OCI-LY7 (cell line): ENCODE data around the gene PTPA. TPM values are rescaled to one million over a fixed set of nuclear protein-coding genes. Genes with fewer than 3 reads are reported as not detected.

Source experiments
- BruUV-seq: library from RNA; stranded (reverse); fragments of 400-500 nt; replicated peaks from 2 replicates; lab custom pipeline; 2021; lab: Mats Ljungman, UMichigan
- CTCF ChIA-PET: fragments of 300-600 bp; sonication (Branson Sonifier 250); formaldehyde crosslinking; loops from one replicate; lab custom pipeline; 2022; ENCODE audit warnings: antibody characterized with exemption; ENCODE audit not compliant: unreplicated experiment; lab: Charles Lee
- POLR2A ChIA-PET: fragments of 300-600 bp; sonication (Branson Sonifier 250); formaldehyde crosslinking; loops from one replicate; lab custom pipeline; 2022; ENCODE audit warnings: antibody characterized with exemption; lab: Charles Lee
- DNase-seq: peaks from one replicate; pipeline ENCODE4 v3.0.0-alpha.2; 2015; ENCODE audit warnings: low spot score
- H2AFZ ChIP-seq: fragments of 200-600 bp; sonication (generic), shearing (Covaris generic); 2 replicates; pipeline ENCODE4 v1.6.1; 2014; ENCODE audit warnings: mild to moderate bottlenecking, antibody characterized with exemption, low read length, moderate library complexity
- H3K27ac ChIP-seq: fragments of 200-600 bp; sonication (generic); 2 replicates; pipeline ENCODE4 v1.5.1; 2014; ENCODE audit warnings: mixed run types, low read depth, mild to moderate bottlenecking, moderate library complexity, low read length, inconsistent platforms; ENCODE audit not compliant: poor library complexity, severe bottlenecking
- H3K36me3 ChIP-seq: fragments of 200-600 bp; sonication (generic); 2 replicates; pipeline ENCODE4 v1.6.1; 2014; ENCODE audit warnings: mild to moderate bottlenecking, antibody characterized with exemption, low read length, moderate library complexity, mixed read lengths; ENCODE audit not compliant: insufficient read depth
- H3K4me1 ChIP-seq: fragments of 200-600 bp; sonication (generic); 2 replicates; pipeline ENCODE4 v1.5.1; 2014; ENCODE audit warnings: mild to moderate bottlenecking, low read length; ENCODE audit not compliant: insufficient read depth, poor library complexity, severe bottlenecking
- H3K4me2 ChIP-seq: fragments of 200-600 bp; sonication (generic); 2 replicates; pipeline ENCODE4 v1.6.1; 2014; ENCODE audit warnings: mild to moderate bottlenecking, low read length
- H3K4me3 ChIP-seq: fragments of 200-600 bp; sonication (generic); 2 replicates; pipeline ENCODE4 v1.5.1; 2014; ENCODE audit warnings: mild to moderate bottlenecking, low read depth, low read length; ENCODE audit not compliant: poor library complexity, severe bottlenecking
- H3K79me2 ChIP-seq: fragments of 200-600 bp; sonication (generic); 2 replicates; pipeline ENCODE4 v1.6.1; 2016; ENCODE audit warnings: low read depth, mild to moderate bottlenecking, low read length, moderate library complexity, mixed read lengths; ENCODE audit not compliant: insufficient read depth
- H3K9me2 ChIP-seq: fragments of 200-600 bp; sonication (generic); 2 replicates; pipeline ENCODE4 v1.6.1; 2016; ENCODE audit warnings: mild to moderate bottlenecking, low read length, mixed read lengths; ENCODE audit not compliant: insufficient read depth
- H3K9me3 ChIP-seq: fragments of 200-600 bp; sonication (generic); 2 replicates; pipeline ENCODE4 v1.6.1; 2014; ENCODE audit warnings: mild to moderate bottlenecking, mixed run types, low read length, mixed read lengths
- H4K20me1 ChIP-seq: fragments of 200-600 bp; sonication (generic); 2 replicates; pipeline ENCODE4 v1.6.1; 2014; ENCODE audit warnings: mild to moderate bottlenecking, antibody characterized with exemption, low read length, moderate library complexity, mixed read lengths; ENCODE audit not compliant: insufficient read depth
- CTCF ChIP-seq: fragments of 200-600 bp; sonication (generic); conservative IDR thresholded peaks from 2 replicates; pipeline ENCODE4 v1.5.1; 2014; ENCODE audit warnings: mild to moderate bottlenecking, antibody characterized with exemption, low read length, moderate library complexity, mixed read lengths
- EZH2phosphoT487 ChIP-seq: fragments of 200-600 bp; sonication (generic); IDR thresholded peaks from 2 replicates; pipeline ENCODE4 v1.6.1; 2018; ENCODE audit warnings: low read depth, borderline replicate concordance, mild to moderate bottlenecking, mixed run types, antibody characterized with exemption, low read length, moderate library complexity, mixed read lengths
- intact Hi-C: fragments of 100-400 bp; cut with micrococcal nuclease; formaldehyde crosslinking; loops from one replicate; pipeline ENCODE4 v1.10.0; 2022; ENCODE audit not compliant: unreplicated experiment
- total RNA-seq, 2 experiments: library from RNA; depleted of rRNA in 1 of 2; stranded (reverse); fragments of >200 nt in 1 of 2; shearing (Covaris generic) in 1 of 2; gene quantifications; 2 replicates each; pipeline ENCODE4 v1.2.3, GENCODE V29; 2014 to 2022

Gene PTPA
- total RNA-seq, 2 experiments from 2014 or later: 106 to 111 TPM

- Histone ChIP-seq H4K20me1 (no peaks in the 10 kb centered on the region), H3K9me2 (no peaks in the 10 kb centered on the region), H3K36me3 (no peaks in the 10 kb centered on the region), H3K9me3 (no peaks in the 10 kb centered on the region), H3K4me2 (no peak overlapping the region), H3K27ac (no peak overlapping the region), H3K4me1 (no peaks in the 10 kb centered on the region), H3K79me2 (no peaks in the 10 kb centered on the region), H2AFZ (no peak overlapping the region), H3K4me3 (no peak overlapping the region)
- BruUV-seq: no TSS peak
- intact Hi-C loops: no loop called here
- POLR2A ChIA-PET: no interaction called here
- TF ChIP-seq CTCF (no peak), EZH2phosphoT487 (no peak)
- DNase-seq: no peak
- CTCF ChIA-PET: no interaction called here
Observed at GRCh38 chr9:129095170-129095667, 16.0 kb upstream of the PTPA start.

GRCh38 chr9:129095908-129096307, 15.3 kb upstream of the PTPA start:
- Histone ChIP-seq H2AFZ (no peak overlapping the region), H3K27ac (no peak overlapping the region), H3K4me1 (no peaks in the 10 kb centered on the region), H3K9me3 (no peaks in the 10 kb centered on the region), H4K20me1 (no peaks in the 10 kb centered on the region), H3K4me2 (no peak overlapping the region), H3K4me3 (no peak overlapping the region), H3K9me2 (no peaks in the 10 kb centered on the region), H3K36me3 (no peaks in the 10 kb centered on the region), H3K79me2 (no peaks in the 10 kb centered on the region)
- ChIA-PET POLR2A (no interaction called here), CTCF (no interaction called here)
- TF ChIP-seq CTCF (no peak), EZH2phosphoT487 (no peak)
- intact Hi-C loops: no loop called here
- BruUV-seq: no TSS peak
- DNase-seq: no peak

GRCh38 chr9:129097671-129098306, 13.4 kb upstream of the PTPA start:
- POLR2A ChIA-PET: interaction anchor here (0.7 kb wide), 1 partner anchor 805 kb away, joined by 3 read pairs; no protein-coding TSS in a partner anchor
- TF ChIP-seq EZH2phosphoT487: no peak
- TF ChIP-seq CTCF: no peak

More at GRCh38 chr9:129097671-129098306, 13.4 kb upstream of the PTPA start:
- intact Hi-C loops: no loop called here
- H3K4me1 ChIP-seq: no peaks in the 10 kb centered on the region
- H2AFZ ChIP-seq: no peak overlapping the region
- BruUV-seq: no TSS peak
- no peaks in the 10 kb centered on the region for H3K79me2 ChIP-seq
- no peak overlapping the region for H3K4me2 ChIP-seq
- H3K9me2 ChIP-seq: no peaks in the 10 kb centered on the region
- no peaks in the 10 kb centered on the region for H3K9me3 ChIP-seq
- CTCF ChIA-PET: interaction anchor here (0.9 kb wide), 1 partner anchor 16 kb away, joined by 3 read pairs; no protein-coding TSS in a partner anchor
- no peak overlapping the region for H3K27ac ChIP-seq
- DNase-seq: no peak
- H3K4me3 ChIP-seq: no peak overlapping the region
- no peaks in the 10 kb centered on the region for H4K20me1 ChIP-seq
- H3K36me3 ChIP-seq: no peaks in the 10 kb centered on the region
